Hepatic stellate cell (primary cell): ENCODE results near the gene HDAC1.
"Not testable (repeated sequence)": the region's sequence is repeated elsewhere in the genome, so short reads cannot be mapped to it uniquely, and the experiment has no call there.

Experiments
- DNase-seq: peaks from one replicate; pipeline ENCODE4 v3.0.0; 2011; ENCODE audit warnings: low spot score

The HDAC1 gene

DNA sequence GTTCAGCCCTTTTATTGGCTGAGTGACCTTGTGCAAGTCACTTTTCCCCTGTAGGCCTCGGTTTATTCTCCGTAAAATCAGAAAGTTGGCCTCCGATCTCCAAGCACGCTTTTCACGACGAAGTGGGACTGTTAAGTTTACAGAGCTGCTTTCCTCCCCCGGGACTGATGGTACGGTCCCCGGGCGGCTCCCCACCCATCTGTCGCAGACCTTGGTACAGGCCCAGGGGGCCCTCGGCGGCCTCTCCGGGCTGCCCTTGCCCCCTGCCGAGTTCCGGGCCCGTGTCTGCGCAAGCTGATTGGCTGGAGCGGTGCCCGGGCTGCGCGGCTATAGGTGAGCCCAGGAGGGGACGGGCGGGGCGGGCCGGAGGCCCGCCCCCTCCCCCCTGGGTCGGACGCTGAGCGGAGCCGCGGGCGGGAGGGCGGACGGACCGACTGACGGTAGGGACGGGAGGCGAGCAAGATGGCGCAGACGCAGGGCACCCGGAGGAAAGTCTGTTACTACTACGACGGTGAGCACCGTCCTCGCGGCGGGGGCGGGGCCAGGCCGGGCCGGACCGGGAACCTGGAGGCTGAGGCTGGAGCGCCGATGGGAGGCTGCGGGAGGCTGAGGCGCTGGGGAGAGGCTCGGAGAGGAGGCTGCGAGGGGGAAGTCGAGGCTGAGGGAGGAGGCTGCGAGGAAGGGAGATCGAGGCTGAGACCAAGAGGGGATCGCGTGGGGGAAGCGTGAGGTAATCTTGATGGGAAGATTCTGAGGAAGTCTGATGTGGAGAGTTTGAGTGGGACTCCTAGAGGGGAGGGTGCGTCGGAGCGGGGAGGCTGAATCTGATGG lies at the start of gene HDAC1:
Gene HDAC1 (plus strand): TSS at position 376 of the 831 bp plus-strand sequence. CDS start 87 bp downstream, at position 463.
- peak; percentile 98 for DNase-seq

DNA sequence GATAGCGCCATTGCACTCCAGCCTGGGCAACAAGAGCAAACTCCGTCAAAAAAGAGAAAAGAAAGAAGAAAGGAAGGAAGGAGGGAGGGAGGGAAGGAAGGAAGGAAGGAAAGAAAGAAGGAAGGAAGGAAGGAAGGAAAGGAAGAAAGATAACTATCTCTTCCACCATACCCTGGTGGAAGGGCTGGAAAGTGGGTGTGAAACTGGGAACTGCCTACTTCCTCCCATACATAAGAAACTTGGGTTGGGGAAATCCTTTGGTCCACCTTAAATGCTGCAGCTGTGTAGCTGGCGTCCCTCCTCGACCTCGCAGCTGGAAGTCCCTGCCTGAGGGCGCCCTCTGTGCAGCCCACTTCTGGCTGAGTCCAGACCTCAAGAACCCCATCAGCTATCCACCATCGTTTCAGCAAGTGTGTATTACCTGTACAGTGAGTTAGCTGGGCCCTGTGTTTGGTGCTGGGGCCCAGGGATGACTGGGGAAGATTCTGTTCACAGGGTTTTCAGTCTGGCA lies 49.5 kb upstream of the HDAC1 start:
- no peak for DNase-seq

DNA sequence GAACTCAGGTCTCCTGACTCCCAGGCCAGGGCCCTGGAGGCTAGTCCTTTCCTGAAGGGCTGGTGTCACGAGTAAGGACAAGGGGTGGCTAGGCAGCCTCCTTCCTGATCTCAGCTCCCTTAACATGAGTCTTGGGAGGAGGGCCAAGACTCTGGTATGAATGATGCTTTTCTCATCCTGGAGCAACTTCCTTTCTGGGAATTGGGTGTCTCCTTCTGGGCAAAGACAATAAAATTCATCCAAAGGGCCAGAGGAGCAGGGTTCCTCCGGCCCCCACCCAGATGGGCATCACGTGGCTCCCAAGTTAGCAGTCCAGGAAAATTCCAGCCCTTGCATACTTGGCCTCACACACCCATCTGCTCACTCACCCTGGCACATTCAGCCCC lies 45.0 kb upstream of the HDAC1 start, which contains the start of gene FAM167B:
Gene FAM167B (plus strand): TSS at position 335 of the 386 bp plus-strand sequence. CDS start 200 bp downstream, outside the sequence.
- peak; percentile 83 for DNase-seq

DNA sequence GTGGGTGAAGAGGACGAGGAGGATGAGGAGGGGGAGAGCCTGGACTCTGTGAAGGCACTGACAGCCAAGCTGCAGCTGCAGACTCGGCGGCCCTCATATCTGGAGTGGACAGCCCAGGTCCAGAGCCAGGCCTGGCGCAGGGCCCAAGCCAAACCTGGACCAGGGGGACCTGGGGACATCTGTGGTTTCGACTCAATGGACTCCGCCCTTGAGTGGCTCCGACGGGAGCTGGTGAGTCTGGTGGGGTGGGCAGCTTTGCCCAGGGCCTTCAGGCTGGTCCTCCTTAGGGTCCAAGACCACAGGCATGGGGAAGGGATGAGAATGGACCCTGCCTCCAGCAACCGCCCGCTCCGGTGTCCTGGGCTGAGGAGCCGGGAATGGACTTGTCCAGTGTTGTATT lies 44.4 kb upstream of the HDAC1 start:
- DNase-seq = no peak

DNA sequence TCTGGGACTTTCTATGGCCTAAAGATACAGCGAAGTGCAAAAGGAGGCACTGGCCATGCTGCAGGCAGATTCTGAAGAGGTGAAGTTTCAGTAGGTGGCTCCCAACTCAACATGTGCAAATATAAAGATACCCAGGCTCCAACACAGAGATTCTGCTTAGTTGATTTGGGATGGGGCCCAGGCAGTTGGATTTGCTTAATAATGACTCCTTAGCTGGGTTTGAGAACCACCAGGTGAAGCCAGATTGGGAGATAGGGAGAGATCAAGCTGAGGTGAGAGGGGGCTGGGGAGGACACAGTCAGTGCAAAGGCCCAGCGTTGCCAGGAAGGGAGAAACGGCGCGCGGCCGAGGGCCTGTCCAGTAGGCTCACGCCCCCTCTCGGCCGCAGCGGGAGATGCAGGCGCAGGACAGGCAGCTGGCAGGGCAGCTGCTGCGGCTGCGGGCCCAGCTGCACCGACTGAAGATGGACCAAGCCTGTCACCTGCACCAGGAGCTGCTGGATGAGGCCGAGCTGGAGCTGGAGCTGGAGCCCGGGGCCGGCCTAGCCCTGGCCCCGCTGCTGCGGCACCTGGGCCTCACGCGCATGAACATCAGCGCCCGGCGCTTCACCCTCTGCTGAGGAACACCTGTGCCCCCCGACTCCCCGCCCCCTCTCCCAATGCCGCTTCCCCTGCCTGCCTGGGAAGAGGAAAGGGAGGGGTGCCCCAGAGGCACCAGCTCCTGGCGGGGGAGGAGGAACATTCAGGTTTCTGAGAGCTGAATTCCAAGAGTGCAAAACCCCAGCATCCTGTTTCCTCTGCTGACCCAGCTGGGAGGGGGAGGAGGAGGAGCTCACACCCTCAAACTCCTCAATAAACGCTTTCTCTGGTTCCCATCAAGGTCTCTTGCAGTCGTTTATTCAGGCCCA lies 43.6 kb upstream of the HDAC1 start:
- peak; percentile 68 for DNase-seq

GRCh38 chr1:32249831-32250525 lies 41.9 kb upstream of the HDAC1 start:
- no peak for DNase-seq

DNA sequence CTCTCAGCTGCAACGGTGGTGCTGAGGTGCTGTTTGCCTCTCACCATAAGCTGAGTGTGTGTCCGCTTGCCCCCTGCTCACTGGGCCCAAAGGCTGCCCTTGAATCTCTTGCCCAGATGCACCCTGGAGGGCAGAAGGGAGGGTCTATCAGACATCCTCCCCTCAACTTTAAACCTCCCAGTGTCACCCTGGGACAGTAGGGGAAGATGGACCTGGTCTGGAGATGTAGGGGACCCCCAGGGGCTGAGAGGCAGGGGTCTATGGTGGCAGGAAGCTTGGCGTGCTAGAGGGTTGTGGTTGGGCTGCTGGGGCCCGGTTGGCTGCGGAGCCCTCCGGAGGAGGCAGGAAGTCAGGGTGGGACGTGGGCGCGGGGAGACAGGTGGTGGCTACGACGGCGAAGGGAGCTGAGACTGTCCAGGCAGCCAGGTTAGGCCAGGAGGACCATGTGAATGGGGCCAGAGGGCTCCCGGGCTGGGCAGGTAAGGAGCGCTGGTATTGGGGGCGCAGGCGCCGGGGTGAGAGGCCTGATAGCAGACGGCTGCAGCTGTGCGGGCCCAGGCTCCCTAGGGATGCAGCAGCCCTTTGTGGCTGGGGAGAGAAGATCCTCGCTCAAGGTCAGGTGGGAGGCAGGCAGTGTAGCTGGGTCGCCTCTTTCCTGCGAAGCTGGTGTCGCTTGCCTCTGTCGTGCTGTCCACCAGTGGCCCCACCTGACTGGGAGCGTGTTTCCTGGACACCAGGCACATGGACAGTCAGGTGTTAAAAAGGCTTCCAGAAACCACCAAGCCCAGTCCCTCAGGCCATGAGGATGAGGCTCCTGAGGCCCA lies 40.8 kb upstream of the HDAC1 start, which contains the start of gene LCK:
Gene LCK (plus strand): TSS at position 373 of the 824 bp plus-strand sequence. CDS start 23,065 bp downstream, outside the sequence.
- DNase-seq = peak; percentile 2

- no peak for DNase-seq
Measured at GRCh38 chr1:32255072-32256071, 36.5 kb upstream of the HDAC1 start.

DNA sequence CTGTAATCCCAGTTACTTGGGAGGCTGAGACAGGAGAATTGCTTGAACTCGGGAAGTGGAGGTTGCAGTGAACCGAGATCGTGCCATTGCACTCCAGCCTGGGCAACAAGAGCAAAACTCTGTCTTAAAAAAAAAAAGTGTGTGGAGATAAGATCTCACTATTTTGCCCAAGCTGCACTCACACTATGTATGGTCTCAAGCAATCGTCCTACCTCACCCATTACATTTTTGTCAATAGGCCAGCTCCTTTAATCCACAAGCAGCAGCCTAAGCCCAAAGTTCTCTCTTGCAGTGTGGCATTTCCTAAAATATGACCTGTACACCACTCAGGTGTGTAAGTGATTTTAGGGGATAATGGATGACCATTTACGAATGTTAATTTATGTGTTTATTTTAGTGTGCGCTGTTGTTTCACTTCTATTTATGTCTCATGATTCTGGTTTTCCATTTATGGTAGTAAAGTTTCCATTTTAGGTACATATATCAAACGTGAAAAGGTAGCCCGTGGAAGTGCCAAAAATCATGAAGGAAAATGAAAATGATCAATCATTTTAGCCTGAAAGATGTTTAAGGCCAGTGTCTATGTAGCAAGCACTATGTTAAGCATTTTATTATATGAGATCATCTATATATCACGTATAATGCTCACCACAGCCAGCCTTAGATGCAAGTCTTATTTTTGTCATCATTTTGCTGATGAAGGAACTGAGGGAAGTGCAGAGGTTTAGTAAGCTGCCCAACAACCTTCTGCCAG lies 35.2 kb upstream of the HDAC1 start:
- DNase-seq = no peak

GRCh38 chr1:32257227-32257508 lies 34.7 kb upstream of the HDAC1 start:
- DNase-seq = no peak

GRCh38 chr1:32263236-32263593 lies 28.7 kb upstream of the HDAC1 start:
- DNase-seq = not testable (repeated sequence)

DNA sequence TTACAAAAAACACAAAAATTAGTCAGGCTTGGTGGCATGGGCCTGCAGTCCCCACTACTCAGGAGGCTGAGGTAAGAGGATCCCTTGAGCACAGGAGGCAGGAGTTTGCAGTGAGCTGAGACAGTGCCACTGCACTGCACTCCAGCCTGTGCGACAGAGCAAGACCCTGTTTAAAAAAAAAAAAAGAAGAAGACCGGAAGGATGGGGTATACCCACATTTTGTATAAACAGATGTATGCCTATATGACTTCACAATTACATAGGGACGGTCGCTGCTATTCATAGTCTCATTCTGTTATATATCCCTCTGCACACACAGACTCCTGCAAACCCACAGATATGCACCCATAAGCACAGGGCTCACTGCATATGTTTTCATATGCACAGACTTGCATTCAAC lies 28.1 kb upstream of the HDAC1 start:
- DNase-seq = no peak

- DNase-seq = no peak
Measured at GRCh38 chr1:32265846-32266245, 26.0 kb upstream of the HDAC1 start.

DNA sequence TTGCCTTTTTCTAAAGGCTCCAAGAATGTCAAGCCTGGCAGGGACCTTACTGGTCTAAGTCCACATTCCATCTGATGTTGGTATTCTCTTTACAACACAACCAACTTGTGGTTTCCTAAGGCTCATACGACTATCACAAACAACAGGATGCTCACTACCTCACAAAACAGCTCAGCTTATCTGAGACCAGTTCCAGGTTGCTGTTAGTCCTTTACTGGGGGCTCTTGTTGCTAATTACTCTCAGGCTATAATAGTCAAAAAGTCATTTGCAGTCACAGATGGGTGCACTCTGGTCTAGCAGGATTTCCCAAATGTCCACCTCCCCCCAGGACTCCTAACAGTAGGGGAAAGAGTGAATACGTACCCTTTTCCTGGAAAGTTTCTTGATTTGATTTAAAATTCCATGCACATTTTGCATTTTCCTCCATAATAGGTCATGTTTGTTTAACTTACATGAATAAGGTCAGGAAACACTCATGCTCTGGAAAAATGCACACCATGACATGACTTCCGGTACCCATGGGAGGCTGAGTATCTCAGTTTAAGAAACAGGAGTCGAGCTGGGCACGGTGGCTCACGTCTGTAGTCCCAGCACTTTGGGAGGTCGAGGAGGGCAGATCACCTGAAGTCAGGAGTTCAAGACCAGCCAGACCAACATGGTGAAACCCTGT lies 24.8 kb upstream of the HDAC1 start:
- DNase-seq = peak; percentile 80

DNA sequence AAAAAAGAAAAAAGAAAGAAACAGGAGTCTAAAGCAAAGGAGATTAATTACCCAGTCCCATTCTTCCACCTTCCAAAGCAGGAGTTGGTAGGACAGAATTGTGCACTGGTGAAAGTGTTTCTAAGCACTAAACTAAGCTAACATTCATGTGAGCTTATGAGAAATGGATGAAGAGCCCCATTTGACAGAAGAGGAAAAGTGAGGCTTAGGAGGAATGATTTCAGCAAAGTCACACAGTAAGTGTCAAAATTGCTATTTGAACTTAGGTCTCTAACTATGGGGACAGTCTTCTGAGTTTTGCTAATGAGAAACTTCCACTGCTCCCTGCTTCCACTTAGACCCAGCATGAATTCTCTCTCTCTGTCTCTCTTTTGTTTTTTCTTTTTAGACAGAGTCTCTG lies 22.1 kb upstream of the HDAC1 start:
- DNase-seq = no peak

DNA sequence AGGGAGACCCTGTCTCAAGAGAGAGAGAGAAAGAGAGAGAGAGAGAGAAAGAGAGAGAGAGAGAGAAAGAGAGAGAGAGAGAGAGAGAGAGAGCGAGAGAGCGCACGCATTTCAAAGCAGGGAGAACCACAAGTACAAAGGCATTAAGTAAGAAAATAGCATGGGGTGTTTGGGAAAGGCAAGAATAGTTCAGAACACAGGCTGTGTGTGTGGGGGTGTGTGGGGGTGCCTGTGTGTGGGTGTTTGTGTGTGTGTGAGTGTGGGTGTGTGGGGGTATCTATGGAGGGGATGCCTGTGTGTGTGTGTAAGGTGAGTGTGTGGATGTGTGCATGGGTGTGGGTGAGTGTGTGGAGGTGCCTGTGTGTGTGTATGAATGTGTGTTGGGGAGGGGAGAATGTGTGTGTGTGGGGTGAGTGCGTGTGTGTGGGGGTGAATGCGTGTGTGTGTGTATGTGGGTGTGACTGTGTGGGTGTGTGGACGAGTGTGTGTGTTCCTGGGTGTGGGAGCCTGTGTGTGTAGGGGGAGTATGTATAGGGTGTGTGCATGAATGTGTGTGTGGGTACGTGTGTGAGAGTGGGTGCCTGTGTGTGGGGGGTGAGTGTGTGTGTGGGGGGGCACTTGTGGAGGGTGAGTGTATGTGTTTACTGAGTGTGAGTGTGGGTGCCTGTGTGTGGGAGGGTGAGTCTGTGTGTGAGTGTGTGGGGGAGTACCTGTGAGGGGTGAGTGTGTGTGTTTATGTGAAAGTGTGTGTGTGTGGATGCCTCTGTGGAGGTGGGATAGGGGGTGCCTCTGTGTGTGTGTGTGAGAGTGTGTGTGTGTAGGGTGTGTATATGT lies 19.1 kb upstream of the HDAC1 start:
- no peak for DNase-seq

DNA sequence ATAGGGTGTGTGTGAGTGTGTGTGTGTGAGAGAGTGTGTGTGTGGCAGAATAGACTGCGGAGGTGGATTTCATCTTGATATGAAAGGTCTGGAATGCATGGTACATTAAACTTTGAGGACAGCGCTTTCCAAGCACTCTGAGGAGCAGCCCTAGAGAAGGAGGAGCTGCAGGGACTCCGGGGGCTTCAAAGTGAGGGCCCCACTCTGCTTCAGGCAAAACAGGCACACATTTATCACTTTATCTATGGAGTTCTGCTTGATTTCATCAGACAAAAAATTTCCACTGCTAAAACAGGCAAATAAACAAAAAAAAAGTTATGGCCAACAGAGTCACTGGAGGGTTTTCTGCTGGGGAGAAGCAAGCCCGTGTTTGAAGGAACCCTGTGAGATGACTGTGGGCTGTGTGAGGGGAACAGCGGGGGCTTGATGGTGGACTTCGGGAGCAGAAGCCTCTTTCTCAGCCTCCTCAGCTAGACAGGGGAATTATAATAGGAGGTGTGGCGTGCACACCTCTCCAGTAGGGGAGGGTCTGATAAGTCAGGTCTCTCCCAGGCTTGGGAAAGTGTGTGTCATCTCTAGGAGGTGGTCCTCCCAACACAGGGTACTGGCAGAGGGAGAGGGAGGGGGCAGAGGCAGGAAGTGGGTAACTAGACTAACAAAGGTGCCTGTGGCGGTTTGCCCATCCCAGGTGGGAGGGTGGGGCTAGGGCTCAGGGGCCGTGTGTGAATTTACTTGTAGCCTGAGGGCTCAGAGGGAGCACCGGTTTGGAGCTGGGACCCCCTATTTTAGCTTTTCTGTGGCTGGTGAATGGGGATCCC lies 18.3 kb upstream of the HDAC1 start:
- DNase-seq = no peak
